Ramos (cell line): ENCODE measurements around the gene SNX13.

Source experiments
- in situ Hi-C: fragments of 300-500 bp; cut with MboI; formaldehyde crosslinking; loops from one replicate; pipeline ENCODE4 v1.14.3; 2022; ENCODE audit warnings: low sequenced_read_pairs; ENCODE audit not compliant: unreplicated experiment

SNX13 gene

DNA sequence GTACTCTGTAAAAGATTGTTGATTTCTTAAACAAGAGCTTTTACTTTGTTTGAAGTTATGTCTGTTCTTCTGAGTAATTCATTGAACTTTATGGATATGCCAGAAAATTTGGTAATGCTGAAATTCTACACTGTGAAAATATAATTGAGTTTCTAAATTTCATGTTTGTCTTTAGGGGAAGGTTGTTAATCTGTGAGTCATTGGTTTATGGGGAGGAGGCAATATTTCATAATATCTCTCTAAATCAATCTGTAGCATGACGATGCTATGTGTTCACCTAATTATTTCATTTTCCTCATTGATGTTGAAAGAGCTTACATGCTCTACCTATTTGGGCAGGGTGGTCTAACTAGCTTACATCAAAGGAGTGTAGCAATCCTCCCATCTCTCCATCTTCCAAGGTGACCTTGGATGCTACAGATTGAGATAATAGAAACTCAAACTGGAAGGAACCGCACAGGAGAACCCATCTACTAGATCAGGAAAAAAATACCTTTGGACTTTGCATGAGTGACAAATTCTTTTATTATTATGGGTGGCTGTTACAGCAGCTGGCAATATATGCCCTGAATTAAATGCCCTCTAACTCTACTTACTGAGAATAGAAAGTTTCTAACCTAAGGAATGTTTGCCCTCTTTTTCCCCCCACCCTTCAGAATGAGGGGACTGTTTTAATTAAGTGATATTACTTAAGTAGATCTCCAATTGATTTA, 8.4 kb upstream of the SNX13 start:
- in situ Hi-C loops: no loop called here

GRCh38 chr7:17947620-17948019, 7.3 kb upstream of the SNX13 start:
- in situ Hi-C loops: no loop called here

DNA sequence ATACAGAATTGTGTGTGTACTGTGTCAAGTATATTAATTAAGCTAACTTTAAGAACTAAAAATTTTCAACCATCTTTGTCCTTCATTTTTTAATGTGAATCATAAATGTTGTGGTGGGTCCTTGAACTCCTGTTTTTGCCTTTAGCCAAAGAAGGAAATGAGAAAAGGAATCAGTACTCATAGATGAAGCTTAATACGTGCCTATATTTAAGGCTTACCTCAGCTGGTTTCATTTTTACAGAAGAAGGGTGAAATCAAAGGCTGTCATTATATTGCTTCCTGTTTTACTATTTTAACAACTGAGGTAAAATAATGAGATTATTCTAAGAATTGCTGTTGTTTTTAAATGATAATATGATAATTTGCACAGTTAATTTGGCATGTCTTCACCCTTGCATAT, 6.3 kb upstream of the SNX13 start:
- in situ Hi-C loops: no loop called here

GRCh38 chr7:17944720-17945119, 4.4 kb upstream of the SNX13 start:
- in situ Hi-C loops: no loop called here

DNA sequence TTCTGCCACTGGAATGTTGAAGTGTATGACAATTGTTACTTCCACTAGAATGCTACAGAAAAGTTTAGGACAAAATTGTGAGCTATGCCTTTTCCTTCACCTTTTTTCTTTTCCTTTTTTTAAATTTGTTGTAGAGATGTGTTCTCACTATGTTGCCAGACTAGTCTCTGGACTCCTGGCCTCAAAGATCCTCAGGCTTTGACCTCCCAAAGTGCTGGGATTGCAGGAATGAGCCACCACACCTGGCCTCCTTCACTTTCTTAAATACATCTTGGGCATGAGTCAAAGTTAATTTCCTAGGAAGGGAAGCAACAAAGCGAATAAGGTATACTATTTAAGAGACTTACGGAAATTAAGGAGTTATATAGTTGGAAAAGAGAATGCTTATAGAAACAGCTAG, 2.7 kb upstream of the SNX13 start:
- in situ Hi-C loops: no loop called here

DNA sequence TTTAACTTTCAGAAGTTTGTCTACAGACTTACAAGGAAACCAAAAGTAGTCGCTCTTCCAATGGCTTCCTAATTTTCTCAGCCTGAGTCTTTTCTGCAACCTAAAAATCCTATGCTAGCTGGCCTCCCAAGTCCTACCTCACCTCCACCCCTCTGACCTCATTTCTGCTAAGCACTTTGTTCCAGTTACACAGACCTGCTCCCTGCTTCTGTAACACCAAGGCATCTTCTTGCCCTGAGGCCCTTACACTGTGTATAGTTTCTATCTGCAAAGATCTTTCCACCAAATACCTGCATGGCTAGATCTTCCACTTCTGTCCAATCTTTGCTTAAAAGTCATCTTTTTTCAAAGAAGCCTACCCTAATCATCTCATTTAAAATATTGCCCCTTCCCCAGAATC, 1.9 kb upstream of the SNX13 start:
- in situ Hi-C loops: no loop called here

- in situ Hi-C loops: no loop called here
These were observed 697 bp upstream of the SNX13 start for GRCh38 chr7:17940951-17941431.

- in situ Hi-C loops: no loop called here
These were observed 540 bp downstream of the SNX13 start for GRCh38 chr7:17939606-17940301.

DNA sequence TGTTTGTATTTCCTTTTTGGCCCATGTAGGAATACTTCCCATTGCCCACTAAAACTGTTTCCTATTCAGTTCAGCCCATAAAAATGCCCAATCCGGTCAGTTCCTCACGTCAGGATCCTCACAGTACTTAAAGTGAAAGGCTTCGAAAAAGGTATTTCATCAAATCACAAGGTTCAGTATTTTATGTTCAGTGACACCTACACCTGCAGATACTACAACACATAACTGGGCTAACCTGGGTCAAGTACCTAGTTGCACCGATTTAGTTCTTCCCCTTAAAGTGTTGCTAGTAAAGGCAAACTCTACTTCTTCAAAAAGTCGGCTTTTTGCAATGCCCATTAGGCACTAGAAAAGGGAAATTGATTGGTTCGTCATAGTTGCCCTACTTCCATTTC, 1.1 kb downstream of the SNX13 start:
- in situ Hi-C loops: no loop called here

DNA sequence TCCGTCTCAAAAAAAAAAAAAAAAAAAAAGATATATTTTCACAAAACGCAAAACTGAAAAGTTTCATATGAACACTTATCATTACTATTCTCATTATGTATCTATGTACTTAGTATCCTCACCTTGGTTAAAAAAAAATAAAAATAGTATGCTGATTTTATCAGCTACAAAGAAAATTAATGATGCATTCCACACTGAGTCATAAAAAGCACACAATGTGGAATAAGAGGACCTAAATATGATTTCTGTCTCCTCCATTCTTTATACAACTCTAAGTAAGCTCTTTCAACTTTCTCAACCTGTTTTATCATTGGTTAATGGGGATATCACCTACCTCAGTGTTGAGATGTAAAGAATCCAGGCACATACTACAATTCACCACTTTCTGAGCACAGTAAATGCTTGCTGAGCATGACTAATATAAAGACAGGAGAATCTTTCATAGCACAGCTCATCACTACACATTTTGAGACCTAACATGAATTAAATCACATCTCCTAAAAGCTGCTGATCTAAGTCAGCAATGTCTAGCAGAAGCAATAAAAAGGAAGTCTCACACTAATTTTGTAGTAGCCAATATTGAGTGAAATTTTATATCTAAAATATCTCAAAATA, 2.7 kb downstream of the SNX13 start:
- in situ Hi-C loops: no loop called here

DNA sequence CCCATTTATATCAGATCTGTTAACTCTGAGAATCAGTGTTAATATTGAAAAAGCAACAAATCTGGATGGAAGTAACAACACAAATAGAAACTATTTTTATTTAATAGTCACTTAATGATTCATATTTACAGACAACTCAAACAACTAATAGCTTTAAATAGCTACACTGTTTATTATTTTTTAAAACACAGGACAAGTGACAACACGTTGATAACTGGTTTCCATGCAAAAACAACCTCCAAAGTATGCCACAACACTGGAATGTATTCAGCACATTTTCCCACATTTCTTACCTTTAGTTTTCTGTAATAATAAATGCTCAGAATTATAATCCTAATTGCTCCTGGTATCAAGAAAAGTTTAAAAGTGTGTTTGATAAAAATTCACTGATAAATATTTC, 4.0 kb downstream of the SNX13 start:
- in situ Hi-C loops: no loop called here

DNA sequence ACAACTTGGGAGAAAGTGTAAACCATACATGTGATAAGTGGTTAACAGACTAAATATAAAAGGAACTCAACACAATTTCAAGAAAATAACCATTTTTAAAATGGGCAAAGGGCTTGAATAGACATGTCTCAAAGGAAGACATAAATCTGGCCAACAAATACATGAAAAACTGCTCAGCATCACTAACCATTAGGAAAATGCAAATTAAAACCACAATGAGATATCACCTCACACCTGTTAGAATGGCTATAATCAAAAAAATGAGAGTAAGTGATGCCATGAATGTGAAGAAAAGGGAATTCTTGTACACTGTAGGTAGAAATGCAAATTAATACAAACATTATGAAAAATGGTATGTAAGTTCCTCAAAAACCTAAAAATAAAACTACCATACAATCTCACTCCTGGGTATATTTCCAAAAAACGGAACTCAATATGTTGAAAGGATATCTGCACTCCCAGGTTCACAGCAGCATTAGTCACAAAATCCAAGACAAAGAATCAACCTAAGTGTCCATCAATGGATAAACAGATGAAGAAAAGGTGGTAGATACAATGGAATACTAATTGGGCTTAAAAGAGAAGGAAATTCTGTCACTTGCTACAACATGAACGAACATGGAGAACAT, 5.6 kb downstream of the SNX13 start:
- in situ Hi-C loops: no loop called here

GRCh38 chr7:17934094-17934493, 6.2 kb downstream of the SNX13 start:
- in situ Hi-C loops: no loop called here

- in situ Hi-C loops: no loop called here
These were observed 7.5 kb downstream of the SNX13 start for GRCh38 chr7:17932770-17933169.

GRCh38 chr7:17931069-17931468, 9.2 kb downstream of the SNX13 start:
- in situ Hi-C loops: no loop called here

DNA sequence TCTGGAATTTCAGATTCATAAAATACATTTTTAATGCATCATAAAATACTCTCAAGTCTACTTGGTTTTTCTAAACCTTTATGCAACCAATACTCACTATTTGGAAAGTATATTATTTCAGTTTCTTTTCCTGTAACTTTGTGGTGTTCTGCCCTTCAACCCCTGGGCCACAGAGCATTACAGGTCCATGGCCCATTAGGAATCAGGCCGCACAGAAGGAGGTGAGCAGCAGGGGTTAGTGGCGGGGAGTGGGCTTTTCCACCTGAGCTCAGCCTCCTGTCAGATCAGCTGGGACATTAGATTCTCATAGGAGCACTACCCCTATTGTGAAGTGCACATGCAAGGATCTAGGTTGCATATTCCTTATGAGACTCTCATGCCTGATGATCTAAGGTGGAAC, 9.7 kb downstream of the SNX13 start:
- in situ Hi-C loops: no loop called here

- in situ Hi-C loops: no loop called here
These were observed 10.5 kb downstream of the SNX13 start for GRCh38 chr7:17929647-17930395.

- in situ Hi-C loops: no loop called here
These were observed 12.2 kb downstream of the SNX13 start for GRCh38 chr7:17928055-17928454.

- in situ Hi-C loops: no loop called here
These were observed 18.4 kb downstream of the SNX13 start for GRCh38 chr7:17921857-17922416.

DNA sequence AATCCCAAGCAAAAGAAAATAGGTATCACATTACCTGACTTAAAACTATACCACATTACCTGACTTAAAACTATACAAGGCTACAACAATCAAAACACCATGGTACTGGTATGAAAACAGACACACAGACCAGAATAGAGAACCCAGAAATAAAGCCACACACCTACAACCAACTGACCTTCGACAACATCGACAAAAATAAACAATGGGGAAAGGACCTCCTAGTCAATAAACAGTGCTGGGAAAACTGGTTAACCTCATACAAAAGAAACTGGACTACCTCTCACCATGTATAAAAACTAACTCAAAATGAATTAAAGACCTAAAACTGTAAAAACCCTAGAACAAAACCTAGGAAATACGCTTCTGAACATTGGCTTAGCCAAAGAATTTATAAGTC, 22.5 kb downstream of the SNX13 start:
- in situ Hi-C loops: no loop called here
